Astrocyte (in vitro differentiated cells and primary cell): Measurements from ENCODE around the gene PTPRN. TPM values are rescaled to one million over a fixed set of nuclear protein-coding genes. Genes with fewer than 3 reads are reported as not detected.
A peak's percentile ranks its signal among the peaks of the same experiment; 100 is the strongest.

ENCODE experiments used
- DNase-seq: peaks from one replicate; pipeline ENCODE4 v3.0.0-alpha.2; 2010; ENCODE audit warnings: low read depth
- FAIRE-seq: peaks from 2 replicates; lab custom pipeline; 2011; peaks lifted over from hg19 to GRCh38; lab: Jason Lieb, UNC
- H2AFZ ChIP-seq: 2 replicates; pipeline ENCODE4 v1.6.0; 2012; ENCODE audit warnings: low read depth, low read length, inconsistent platforms
- H3K27ac ChIP-seq: 2 replicates; pipeline ENCODE4 v1.5.1; 2011; ENCODE audit warnings: low read depth, low read length, inconsistent platforms
- H3K27me3 ChIP-seq: 2 replicates; pipeline ENCODE4 v1.6.0; 2011; ENCODE audit warnings: low read length, inconsistent platforms; ENCODE audit not compliant: insufficient read depth
- H3K36me3 ChIP-seq: 2 replicates; pipeline ENCODE4 v1.5.1; 2011; ENCODE audit warnings: low read length, inconsistent platforms; ENCODE audit not compliant: insufficient read depth
- H3K4me1 ChIP-seq: 2 replicates; pipeline ENCODE4 v1.5.1; 2011; ENCODE audit warnings: low read length, inconsistent platforms; ENCODE audit not compliant: insufficient read depth
- H3K4me2 ChIP-seq: 2 replicates; pipeline ENCODE4 v1.6.0; 2012; ENCODE audit warnings: low read length, inconsistent platforms
- H3K4me3 ChIP-seq: 2 replicates; pipeline ENCODE4 v1.5.1; 2011; ENCODE audit warnings: low read depth, mild to moderate bottlenecking, low read length, inconsistent platforms; ENCODE audit not compliant: insufficient read depth
- H3K79me2 ChIP-seq: 2 replicates; pipeline ENCODE4 v1.6.0; 2012; ENCODE audit warnings: mild to moderate bottlenecking, low read length, inconsistent platforms; ENCODE audit not compliant: insufficient read depth
- H3K9ac ChIP-seq: 2 replicates; pipeline ENCODE4 v1.6.0; 2012; ENCODE audit warnings: mild to moderate bottlenecking, low read length, inconsistent platforms
- H3K9me3 ChIP-seq: 2 replicates; pipeline ENCODE4 v1.5.1; 2012; ENCODE audit warnings: low read depth, mild to moderate bottlenecking, low read length, inconsistent platforms; ENCODE audit not compliant: insufficient read depth
- H4K20me1 ChIP-seq: 2 replicates; pipeline ENCODE4 v1.6.0; 2012; ENCODE audit warnings: low read length, inconsistent platforms; ENCODE audit not compliant: insufficient read depth
- H3K27ac Mint-ChIP-seq: one replicate; pipeline ENCODE4 v1.8.0; 2021; ENCODE audit warnings: mild to moderate bottlenecking, mixed read lengths; ENCODE audit not compliant: unreplicated experiment
- H3K27me3 Mint-ChIP-seq: one replicate; pipeline ENCODE4 v1.8.0; 2021; ENCODE audit warnings: low read depth, mixed read lengths; ENCODE audit not compliant: unreplicated experiment
- H3K36me3 Mint-ChIP-seq: one replicate; pipeline ENCODE4 v1.8.0; 2021; ENCODE audit warnings: low read depth, mixed read lengths; ENCODE audit not compliant: unreplicated experiment
- H3K4me1 Mint-ChIP-seq: one replicate; pipeline ENCODE4 v1.8.0; 2021; ENCODE audit warnings: low read depth, mixed read lengths; ENCODE audit not compliant: unreplicated experiment
- H3K4me3 Mint-ChIP-seq: one replicate; pipeline ENCODE4 v1.8.0; 2021; ENCODE audit warnings: mild to moderate bottlenecking, moderate library complexity, mixed read lengths; ENCODE audit not compliant: unreplicated experiment
- H3K9me3 Mint-ChIP-seq: one replicate; pipeline ENCODE4 v1.8.0; 2021; ENCODE audit warnings: mild to moderate bottlenecking, mixed read lengths; ENCODE audit not compliant: unreplicated experiment
- EZH2 ChIP-seq: IDR thresholded peaks from 2 replicates; pipeline ENCODE4 v1.6.1; 2012; ENCODE audit warnings: mild to moderate bottlenecking, low read length, inconsistent platforms; ENCODE audit not compliant: insufficient read depth
- total RNA-seq: library from RNA; stranded (reverse); gene quantifications from 2 replicates; pipeline ENCODE4 v1.2.1, GENCODE V29; 2021
- TF ChIP-seq, protein P1 (sequence below): IDR thresholded peaks from 2 replicates; pipeline ENCODE4 v1.5.1; 2011; ENCODE audit warnings: low read depth, mild to moderate bottlenecking, inconsistent platforms, low read length, moderate library complexity; ENCODE audit not compliant: insufficient read depth

The PTPRN gene
- total RNA-seq, 1 donor from 2014 or later = 76.6 TPM

DNA sequence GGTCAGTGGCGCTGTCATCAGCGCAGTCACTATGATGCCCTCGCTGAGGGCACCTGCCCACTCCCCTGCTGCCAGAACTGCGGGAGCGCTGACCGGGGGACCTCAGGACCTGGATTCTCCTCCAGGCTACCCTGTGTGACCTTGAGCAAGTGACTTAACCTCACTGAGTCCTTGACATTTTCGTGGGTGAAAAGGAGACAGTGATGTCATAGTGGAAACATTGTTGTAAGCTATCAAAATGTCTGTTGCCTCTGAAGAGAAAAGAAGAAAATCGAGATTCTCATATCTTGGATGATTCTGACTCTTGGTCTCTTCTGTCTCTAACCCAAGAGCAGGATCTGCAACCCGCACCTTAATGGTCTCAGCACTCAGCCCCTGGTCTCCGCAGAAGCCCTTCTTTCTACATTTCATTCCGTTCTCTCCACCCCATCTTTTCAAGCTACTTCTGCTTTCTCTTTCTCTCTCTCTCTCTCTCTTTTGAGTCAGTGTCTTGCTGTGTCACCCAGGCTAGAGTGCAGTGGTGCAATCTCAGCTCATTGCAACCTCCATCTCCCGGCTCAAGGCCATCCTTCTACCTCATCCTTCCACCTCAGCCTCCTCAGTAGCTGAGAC, 54.5 kb downstream of the PTPRN start:
- peaks cover 3% of the 10 kb centered on the region for H4K20me1 ChIP-seq
- TF ChIP-seq, protein P1, sequence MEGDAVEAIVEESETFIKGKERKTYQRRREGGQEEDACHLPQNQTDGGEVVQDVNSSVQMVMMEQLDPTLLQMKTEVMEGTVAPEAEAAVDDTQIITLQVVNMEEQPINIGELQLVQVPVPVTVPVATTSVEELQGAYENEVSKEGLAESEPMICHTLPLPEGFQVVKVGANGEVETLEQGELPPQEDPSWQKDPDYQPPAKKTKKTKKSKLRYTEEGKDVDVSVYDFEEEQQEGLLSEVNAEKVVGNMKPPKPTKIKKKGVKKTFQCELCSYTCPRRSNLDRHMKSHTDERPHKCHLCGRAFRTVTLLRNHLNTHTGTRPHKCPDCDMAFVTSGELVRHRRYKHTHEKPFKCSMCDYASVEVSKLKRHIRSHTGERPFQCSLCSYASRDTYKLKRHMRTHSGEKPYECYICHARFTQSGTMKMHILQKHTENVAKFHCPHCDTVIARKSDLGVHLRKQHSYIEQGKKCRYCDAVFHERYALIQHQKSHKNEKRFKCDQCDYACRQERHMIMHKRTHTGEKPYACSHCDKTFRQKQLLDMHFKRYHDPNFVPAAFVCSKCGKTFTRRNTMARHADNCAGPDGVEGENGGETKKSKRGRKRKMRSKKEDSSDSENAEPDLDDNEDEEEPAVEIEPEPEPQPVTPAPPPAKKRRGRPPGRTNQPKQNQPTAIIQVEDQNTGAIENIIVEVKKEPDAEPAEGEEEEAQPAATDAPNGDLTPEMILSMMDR = no peak
- TF ChIP-seq EZH2 = no peak
- H3K27me3 ChIP-seq = peaks cover 29% of the 10 kb centered on the region
- H3K36me3 ChIP-seq = no peaks in the 10 kb centered on the region
- H3K4me3 ChIP-seq = peak overlapping the region; percentile 47
- no peak for FAIRE-seq
- Mint-ChIP-seq H3K9me3 (no peaks in the 10 kb centered on the region), H3K27ac (peak overlapping the region; percentile 74), H3K4me1 (peaks cover 22% of the 10 kb centered on the region), H3K36me3 (peaks cover 3% of the 10 kb centered on the region), H3K4me3 (peak overlapping the region; percentile 37), H3K27me3 (peaks cover 22% of the 10 kb centered on the region)
- no peaks in the 10 kb centered on the region for H3K79me2 ChIP-seq
- H3K27ac ChIP-seq = no peak overlapping the region
- peak overlapping the region; percentile 70 for H2AFZ ChIP-seq
- no peak for DNase-seq
- H3K4me2 ChIP-seq = peak overlapping the region; percentile 94
- peak overlapping the region; percentile 49 for H3K9ac ChIP-seq
- no peaks in the 10 kb centered on the region for H3K9me3 ChIP-seq
- H3K4me1 ChIP-seq = peaks cover 38% of the 10 kb centered on the region

DNA sequence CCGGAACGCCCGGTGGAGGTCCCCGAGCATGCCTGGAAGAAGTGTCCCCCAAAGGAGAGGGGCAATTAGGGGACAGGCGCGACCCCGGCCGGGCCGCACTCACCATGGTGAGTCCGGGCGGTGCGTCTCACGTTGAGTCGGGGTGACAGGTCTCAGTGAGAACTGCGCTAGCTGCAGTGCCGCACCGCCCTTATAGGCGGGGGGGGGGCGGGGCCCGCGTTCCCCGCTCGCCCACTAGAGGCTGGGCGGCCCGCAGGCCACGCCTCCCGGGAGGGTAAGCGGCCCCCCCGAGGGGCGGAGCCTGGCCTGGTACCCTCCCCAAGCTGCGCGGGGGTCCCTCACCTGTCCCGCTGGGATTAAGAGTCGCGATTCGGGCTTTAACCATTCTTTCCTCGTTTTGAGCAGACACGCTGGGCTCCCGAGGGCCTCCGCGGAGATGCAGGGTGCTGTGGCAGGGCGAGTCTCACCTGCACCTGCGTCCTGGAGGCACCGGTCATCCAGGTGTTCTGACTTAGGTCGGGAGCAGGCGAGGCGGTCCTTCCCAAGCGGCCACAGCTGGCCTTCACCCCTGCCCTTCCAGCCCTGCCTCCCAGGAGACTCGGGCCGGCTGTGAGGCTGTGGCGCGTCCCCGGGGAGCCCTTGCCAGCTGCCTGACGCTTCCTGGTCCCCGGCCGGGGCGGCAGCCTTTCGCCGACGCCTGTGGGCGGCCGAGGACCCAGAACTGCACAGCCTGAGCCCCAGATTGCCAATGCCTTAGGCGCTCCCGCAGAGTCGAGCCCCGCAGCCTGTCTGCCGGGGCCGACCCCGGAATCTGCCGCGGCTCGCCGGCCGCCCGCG, 55.2 kb downstream of the PTPRN start, which contains the start of gene TUBA4A:
Gene TUBA4A (minus strand): TSS at position 166 of the 837 bp plus-strand sequence. CDS start 60 bp downstream, at position 106.
- Mint-ChIP-seq H3K36me3 (peaks cover 3% of the 10 kb centered on the region), H3K27me3 (peaks cover 21% of the 10 kb centered on the region), H3K4me1 (peaks cover 30% of the 10 kb centered on the region), H3K27ac (peak within 1 kb of the TSS; percentile 74), H3K4me3 (peak within 1 kb of the TSS; percentile 82), H3K9me3 (no peaks in the 10 kb centered on the region)
- Histone ChIP-seq H3K79me2 (no peaks in the 10 kb centered on the region), H3K4me3 (peak within 1 kb of the TSS; percentile 47), H3K9me3 (no peaks in the 10 kb centered on the region), H3K9ac (peak within 1 kb of the TSS; percentile 60), H2AFZ (peak within 1 kb of the TSS; percentile 72), H4K20me1 (peaks cover 4% of the 10 kb centered on the region), H3K27ac (no peak within 1 kb of the TSS), H3K4me2 (peak within 1 kb of the TSS; percentile 94), H3K27me3 (peaks cover 24% of the 10 kb centered on the region), H3K36me3 (no peaks in the 10 kb centered on the region), H3K4me1 (peaks cover 45% of the 10 kb centered on the region)
- peak; percentile 18 for DNase-seq
- no peak for FAIRE-seq
- TF ChIP-seq, protein P1 = no peak
- TF ChIP-seq EZH2 = peak; percentile 80
